GM23338 (cell line): ENCODE data around the gene LPAR4. TPM values are rescaled to one million over a fixed set of nuclear protein-coding genes. Genes with fewer than 3 reads are reported as not detected.

ENCODE experiments used
- ATAC-seq: fragments of 200-7000 bp; cut with Tn5 transposase; 3 replicates; pipeline ENCODE4 v1.9.1; 2020
- DNase-seq: peaks from one replicate; pipeline ENCODE4 v3.0.0-alpha.2; 2015; ENCODE audit warnings: low spot score
- H2AFZ ChIP-seq: fragments of 200-600 bp; sonication (generic); 2 replicates; pipeline ENCODE4 v1.8.0; 2016; ENCODE audit warnings: antibody characterized with exemption, mild to moderate bottlenecking, moderate library complexity
- H3F3A ChIP-seq: fragments of 200-600 bp; sonication (generic); replicated peaks from 2 replicates; pipeline ENCODE4 v1.8.0; 2017; ENCODE audit warnings: antibody characterized with exemption, mixed run types, low read depth
- H3K27ac ChIP-seq: fragments of 200-600 bp; sonication (generic); 2 replicates; pipeline ENCODE4 v1.6.1; 2016; ENCODE audit warnings: low read depth
- H3K27me3 ChIP-seq: fragments of 200-600 bp; sonication (generic); 2 replicates; pipeline ENCODE4 v1.8.0; 2016; ENCODE audit warnings: mild to moderate bottlenecking, mixed run types, moderate library complexity; ENCODE audit not compliant: insufficient read depth
- H3K36me3 ChIP-seq: fragments of 200-600 bp; sonication (generic); 2 replicates; pipeline ENCODE4 v1.8.0; 2016; ENCODE audit warnings: mild to moderate bottlenecking; ENCODE audit not compliant: insufficient read depth
- H3K4me1 ChIP-seq: fragments of 200-600 bp; sonication (generic); 2 replicates; pipeline ENCODE4 v1.8.0; 2016; ENCODE audit warnings: mild to moderate bottlenecking, moderate library complexity; ENCODE audit not compliant: insufficient read depth
- H3K4me2 ChIP-seq: fragments of 200-600 bp; sonication (generic); 2 replicates; pipeline ENCODE4 v1.7.1; 2017; ENCODE audit warnings: mixed run types
- H3K4me3 ChIP-seq: fragments of 200-600 bp; sonication (generic); 2 replicates; pipeline ENCODE4 v1.6.1; 2016; ENCODE audit warnings: mixed run types
- H3K79me2 ChIP-seq: fragments of 200-600 bp; sonication (generic); replicated peaks from 2 replicates; pipeline ENCODE4 v1.8.0; 2017; ENCODE audit warnings: mild to moderate bottlenecking; ENCODE audit not compliant: insufficient read depth
- H3K9me2 ChIP-seq: fragments of 200-600 bp; sonication (generic); 2 replicates; pipeline ENCODE4 v1.8.0; 2017; ENCODE audit not compliant: insufficient read depth
- H4K20me1 ChIP-seq: fragments of 200-600 bp; sonication (generic); replicated peaks from 2 replicates; pipeline ENCODE4 v1.8.0; 2017; ENCODE audit warnings: mild to moderate bottlenecking; ENCODE audit not compliant: insufficient read depth
- H3K27ac Mint-ChIP-seq: 2 replicates; pipeline ENCODE4 v1.8.0; 2020; ENCODE audit warnings: inconsistent platforms, mild to moderate bottlenecking, moderate library complexity, mixed read lengths
- H3K27me3 Mint-ChIP-seq: 3 replicates; pipeline ENCODE4 v1.8.0; 2022; ENCODE audit warnings: low read depth, mild to moderate bottlenecking, moderate library complexity, mixed read lengths, inconsistent platforms; ENCODE audit not compliant: insufficient read depth, poor library complexity
- H3K36me3 Mint-ChIP-seq: 3 replicates; pipeline ENCODE4 v1.8.0; 2021; ENCODE audit warnings: low read depth, mild to moderate bottlenecking, inconsistent platforms, moderate library complexity, mixed read lengths
- H3K4me1 Mint-ChIP-seq: 3 replicates; pipeline ENCODE4 v1.8.0; 2020; ENCODE audit warnings: mild to moderate bottlenecking, inconsistent platforms, mixed read lengths
- H3K4me3 Mint-ChIP-seq: 3 replicates; pipeline ENCODE4 v1.8.0; 2021; ENCODE audit warnings: moderate library complexity, mild to moderate bottlenecking, inconsistent platforms, mixed read lengths
- H3K9me3 Mint-ChIP-seq: 3 replicates; pipeline ENCODE4 v1.8.0; 2020; ENCODE audit warnings: moderate library complexity, mild to moderate bottlenecking, inconsistent platforms, mixed read lengths
- CREB1 ChIP-seq: fragments of 250-450 bp; sonication (Bioruptor Pico); IDR thresholded peaks from 2 replicates; pipeline ENCODE4 v1.5.0; 2020; ENCODE audit warnings: low read depth, mild to moderate bottlenecking, moderate library complexity
- ETS1 ChIP-seq: IDR thresholded peaks from 2 replicates; pipeline ENCODE4 v1.6.1; 2016; ENCODE audit warnings: antibody characterized with exemption
- EZH2 ChIP-seq: fragments of 200-600 bp; sonication (generic); IDR thresholded peaks from one replicate; pipeline ENCODE4 v1.8.0; 2017; ENCODE audit warnings: antibody characterized with exemption, mild to moderate bottlenecking, low read depth; ENCODE audit not compliant: unreplicated experiment
- EZH2phosphoT487 ChIP-seq: fragments of 200-600 bp; sonication (generic); IDR thresholded peaks from one replicate; pipeline ENCODE4 v1.8.1; 2018; ENCODE audit warnings: antibody characterized with exemption; ENCODE audit not compliant: unreplicated experiment
- JUNB ChIP-seq: IDR thresholded peaks from one replicate; pipeline ENCODE4 v1.6.1; 2016; ENCODE audit warnings: antibody characterized with exemption; ENCODE audit not compliant: unreplicated experiment
- NANOG ChIP-seq: IDR thresholded peaks from 2 replicates; pipeline ENCODE4 v1.6.1; 2016; ENCODE audit warnings: antibody characterized with exemption, borderline replicate concordance
- POLR2AphosphoS5 ChIP-seq: IDR thresholded peaks from 2 replicates; pipeline ENCODE4 v1.6.1; 2016; ENCODE audit warnings: antibody characterized with exemption, low read depth
- STAT1 ChIP-seq: IDR thresholded peaks from one replicate; pipeline ENCODE4 v1.6.1; 2016; ENCODE audit warnings: antibody characterized with exemption; ENCODE audit not compliant: unreplicated experiment
- ZNF114 ChIP-seq: fragments of 250-450 bp; sonication (Bioruptor Pico); IDR thresholded peaks from 2 replicates; pipeline ENCODE4 v1.5.0; 2020; ENCODE audit warnings: mild to moderate bottlenecking, moderate library complexity
- ZNF331 ChIP-seq: fragments of 250-450 bp; sonication (Bioruptor Pico); IDR thresholded peaks from 2 replicates; pipeline ENCODE4 v1.5.0; 2020; ENCODE audit warnings: low read depth, mild to moderate bottlenecking, moderate library complexity
- long read RNA-seq: library from polyadenylated mRNA; unstranded; transcript quantifications from one replicate; pipeline ENCODE4 v2.0.0, GENCODE V29; 2020; ENCODE audit not compliant: unreplicated experiment
- polyA plus RNA-seq: library from polyadenylated mRNA; unstranded; fragments of >200 nt; fragmentation: Nextera tagmentation; extraction: Ambion mirVana; gene quantifications from 2 replicates; pipeline ENCODE4 v1.2.1, GENCODE V29; 2016
- total RNA-seq: library from RNA; depleted of rRNA; stranded (reverse); fragments of >200 nt; shearing (Covaris generic); gene quantifications from 2 replicates; pipeline ENCODE4 v1.2.3, GENCODE V29; 2014; rRNA removed
- TF ChIP-seq, protein P1 (sequence below): IDR thresholded peaks from one replicate; pipeline ENCODE4 v1.6.1; 2018; ENCODE audit warnings: antibody characterized with exemption; ENCODE audit not compliant: unreplicated experiment
- TF ChIP-seq, protein P2 (sequence below): fragments of 250-450 bp; sonication (Bioruptor Pico); IDR thresholded peaks from 2 replicates; pipeline ENCODE4 v1.5.0; 2020; ENCODE audit warnings: mild to moderate bottlenecking, moderate library complexity
- TF ChIP-seq, protein P3 (sequence below), 2 experiments: fragments of 200-600 bp in 1 of 2; sonication (generic) in 1 of 2; conservative IDR thresholded peaks; 2 replicates each; pipeline versions ENCODE4 v1.5.1 to v1.6.1; 2016 to 2017; ENCODE audit warnings: antibody characterized with exemption in 2 of 2, low read depth in 2 of 2, mild to moderate bottlenecking in 2 of 2, moderate library complexity in 1 of 2

Gene LPAR4
- total RNA-seq (14.2 and 14.9 TPM in 2 replicates), polyA plus RNA-seq (13.0 and 14.1 TPM in 2 replicates)
- long read RNA-seq, partial matches to known transcripts = 5 of 7 reads
- long read RNA-seq, other reads (novel, unspliced or antisense) = 2 of 7 reads

GRCh38 chrX:78747489-78747888, at the start of gene LPAR4:
Gene LPAR4, plus strand, starts transcription at chrX:78747720. Its CDS starts 7,150 bp downstream, at chrX:78754870.
- peak within 1 kb of the TSS; percentile 81 for H3K4me2 ChIP-seq
- no peaks in the 10 kb centered on the region for H3K9me2 ChIP-seq
- DNase-seq (peak; percentile 72), ATAC-seq (peak; percentile 92)
- no peaks in the 10 kb centered on the region for H3K36me3 ChIP-seq
- H3K4me1 ChIP-seq = peaks cover 30% of the 10 kb centered on the region
- Mint-ChIP-seq H3K9me3 (no peaks in the 10 kb centered on the region), H3K36me3 (no peaks in the 10 kb centered on the region; the same call in 2 of the 3 replicates), H3K27ac (peak within 1 kb of the TSS; percentile 94), H3K27me3 (peaks cover 3% of the 10 kb centered on the region), H3K4me1 (peaks cover 29% of the 10 kb centered on the region), H3K4me3 (peak within 1 kb of the TSS; percentile 75)
- H3K79me2 ChIP-seq = peaks cover 13% of the 10 kb centered on the region; the same call in 1 of the 2 replicates
- no peaks in the 10 kb centered on the region for H3K27me3 ChIP-seq
- no peaks in the 10 kb centered on the region for H4K20me1 ChIP-seq
- H3K27ac ChIP-seq = peak within 1 kb of the TSS; percentile 95
- no peaks in the 10 kb centered on the region for H3F3A ChIP-seq
- H2AFZ ChIP-seq = peak within 1 kb of the TSS; percentile 8; the same call in 1 of the 2 replicates
- H3K4me3 ChIP-seq = peak within 1 kb of the TSS; percentile 53
- TF ChIP-seq POLR2AphosphoS5 (no peak), CREB1 (CRISPR knock-in tag) (no peak), EZH2phosphoT487 (no peak), JUNB (no peak), ETS1 (no peak), NANOG (no peak), EZH2 (no peak), ZNF331 (CRISPR knock-in tag) (no peak), STAT1 (no peak), ZNF114 (CRISPR knock-in tag) (no peak)
- TF ChIP-seq, protein P1, sequence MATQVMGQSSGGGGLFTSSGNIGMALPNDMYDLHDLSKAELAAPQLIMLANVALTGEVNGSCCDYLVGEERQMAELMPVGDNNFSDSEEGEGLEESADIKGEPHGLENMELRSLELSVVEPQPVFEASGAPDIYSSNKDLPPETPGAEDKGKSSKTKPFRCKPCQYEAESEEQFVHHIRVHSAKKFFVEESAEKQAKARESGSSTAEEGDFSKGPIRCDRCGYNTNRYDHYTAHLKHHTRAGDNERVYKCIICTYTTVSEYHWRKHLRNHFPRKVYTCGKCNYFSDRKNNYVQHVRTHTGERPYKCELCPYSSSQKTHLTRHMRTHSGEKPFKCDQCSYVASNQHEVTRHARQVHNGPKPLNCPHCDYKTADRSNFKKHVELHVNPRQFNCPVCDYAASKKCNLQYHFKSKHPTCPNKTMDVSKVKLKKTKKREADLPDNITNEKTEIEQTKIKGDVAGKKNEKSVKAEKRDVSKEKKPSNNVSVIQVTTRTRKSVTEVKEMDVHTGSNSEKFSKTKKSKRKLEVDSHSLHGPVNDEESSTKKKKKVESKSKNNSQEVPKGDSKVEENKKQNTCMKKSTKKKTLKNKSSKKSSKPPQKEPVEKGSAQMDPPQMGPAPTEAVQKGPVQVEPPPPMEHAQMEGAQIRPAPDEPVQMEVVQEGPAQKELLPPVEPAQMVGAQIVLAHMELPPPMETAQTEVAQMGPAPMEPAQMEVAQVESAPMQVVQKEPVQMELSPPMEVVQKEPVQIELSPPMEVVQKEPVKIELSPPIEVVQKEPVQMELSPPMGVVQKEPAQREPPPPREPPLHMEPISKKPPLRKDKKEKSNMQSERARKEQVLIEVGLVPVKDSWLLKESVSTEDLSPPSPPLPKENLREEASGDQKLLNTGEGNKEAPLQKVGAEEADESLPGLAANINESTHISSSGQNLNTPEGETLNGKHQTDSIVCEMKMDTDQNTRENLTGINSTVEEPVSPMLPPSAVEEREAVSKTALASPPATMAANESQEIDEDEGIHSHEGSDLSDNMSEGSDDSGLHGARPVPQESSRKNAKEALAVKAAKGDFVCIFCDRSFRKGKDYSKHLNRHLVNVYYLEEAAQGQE = no peak
- TF ChIP-seq, protein P2, sequence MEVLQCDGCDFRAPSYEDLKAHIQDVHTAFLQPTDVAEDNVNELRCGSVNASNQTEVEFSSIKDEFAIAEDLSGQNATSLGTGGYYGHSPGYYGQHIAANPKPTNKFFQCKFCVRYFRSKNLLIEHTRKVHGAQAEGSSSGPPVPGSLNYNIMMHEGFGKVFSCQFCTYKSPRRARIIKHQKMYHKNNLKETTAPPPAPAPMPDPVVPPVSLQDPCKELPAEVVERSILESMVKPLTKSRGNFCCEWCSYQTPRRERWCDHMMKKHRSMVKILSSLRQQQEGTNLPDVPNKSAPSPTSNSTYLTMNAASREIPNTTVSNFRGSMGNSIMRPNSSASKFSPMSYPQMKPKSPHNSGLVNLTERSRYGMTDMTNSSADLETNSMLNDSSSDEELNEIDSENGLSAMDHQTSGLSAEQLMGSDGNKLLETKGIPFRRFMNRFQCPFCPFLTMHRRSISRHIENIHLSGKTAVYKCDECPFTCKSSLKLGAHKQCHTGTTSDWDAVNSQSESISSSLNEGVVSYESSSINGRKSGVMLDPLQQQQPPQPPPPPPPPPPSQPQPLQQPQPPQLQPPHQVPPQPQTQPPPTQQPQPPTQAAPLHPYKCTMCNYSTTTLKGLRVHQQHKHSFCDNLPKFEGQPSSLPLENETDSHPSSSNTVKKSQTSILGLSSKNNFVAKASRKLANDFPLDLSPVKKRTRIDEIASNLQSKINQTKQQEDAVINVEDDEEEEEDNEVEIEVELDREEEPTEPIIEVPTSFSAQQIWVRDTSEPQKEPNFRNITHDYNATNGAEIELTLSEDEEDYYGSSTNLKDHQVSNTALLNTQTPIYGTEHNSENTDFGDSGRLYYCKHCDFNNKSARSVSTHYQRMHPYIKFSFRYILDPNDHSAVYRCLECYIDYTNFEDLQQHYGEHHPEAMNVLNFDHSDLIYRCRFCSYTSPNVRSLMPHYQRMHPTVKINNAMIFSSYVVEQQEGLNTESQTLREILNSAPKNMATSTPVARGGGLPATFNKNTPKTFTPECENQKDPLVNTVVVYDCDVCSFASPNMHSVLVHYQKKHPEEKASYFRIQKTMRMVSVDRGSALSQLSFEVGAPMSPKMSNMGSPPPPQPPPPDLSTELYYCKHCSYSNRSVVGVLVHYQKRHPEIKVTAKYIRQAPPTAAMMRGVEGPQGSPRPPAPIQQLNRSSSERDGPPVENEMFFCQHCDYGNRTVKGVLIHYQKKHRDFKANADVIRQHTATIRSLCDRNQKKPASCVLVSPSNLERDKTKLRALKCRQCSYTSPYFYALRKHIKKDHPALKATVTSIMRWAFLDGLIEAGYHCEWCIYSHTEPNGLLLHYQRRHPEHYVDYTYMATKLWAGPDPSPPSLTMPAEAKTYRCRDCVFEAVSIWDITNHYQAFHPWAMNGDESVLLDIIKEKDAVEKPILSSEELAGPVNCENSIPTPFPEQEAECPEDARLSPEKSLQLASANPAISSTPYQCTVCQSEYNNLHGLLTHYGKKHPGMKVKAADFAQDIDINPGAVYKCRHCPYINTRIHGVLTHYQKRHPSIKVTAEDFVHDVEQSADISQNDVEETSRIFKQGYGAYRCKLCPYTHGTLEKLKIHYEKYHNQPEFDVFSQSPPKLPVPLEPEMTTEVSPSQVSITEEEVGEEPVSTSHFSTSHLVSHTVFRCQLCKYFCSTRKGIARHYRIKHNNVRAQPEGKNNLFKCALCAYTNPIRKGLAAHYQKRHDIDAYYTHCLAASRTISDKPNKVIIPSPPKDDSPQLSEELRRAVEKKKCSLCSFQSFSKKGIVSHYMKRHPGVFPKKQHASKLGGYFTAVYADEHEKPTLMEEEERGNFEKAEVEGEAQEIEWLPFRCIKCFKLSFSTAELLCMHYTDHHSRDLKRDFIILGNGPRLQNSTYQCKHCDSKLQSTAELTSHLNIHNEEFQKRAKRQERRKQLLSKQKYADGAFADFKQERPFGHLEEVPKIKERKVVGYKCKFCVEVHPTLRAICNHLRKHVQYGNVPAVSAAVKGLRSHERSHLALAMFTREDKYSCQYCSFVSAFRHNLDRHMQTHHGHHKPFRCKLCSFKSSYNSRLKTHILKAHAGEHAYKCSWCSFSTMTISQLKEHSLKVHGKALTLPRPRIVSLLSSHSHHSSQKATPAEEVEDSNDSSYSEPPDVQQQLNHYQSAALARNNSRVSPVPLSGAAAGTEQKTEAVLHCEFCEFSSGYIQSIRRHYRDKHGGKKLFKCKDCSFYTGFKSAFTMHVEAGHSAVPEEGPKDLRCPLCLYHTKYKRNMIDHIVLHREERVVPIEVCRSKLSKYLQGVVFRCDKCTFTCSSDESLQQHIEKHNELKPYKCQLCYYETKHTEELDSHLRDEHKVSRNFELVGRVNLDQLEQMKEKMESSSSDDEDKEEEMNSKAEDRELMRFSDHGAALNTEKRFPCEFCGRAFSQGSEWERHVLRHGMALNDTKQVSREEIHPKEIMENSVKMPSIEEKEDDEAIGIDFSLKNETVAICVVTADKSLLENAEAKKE = no peak
- TF ChIP-seq, protein P3, sequence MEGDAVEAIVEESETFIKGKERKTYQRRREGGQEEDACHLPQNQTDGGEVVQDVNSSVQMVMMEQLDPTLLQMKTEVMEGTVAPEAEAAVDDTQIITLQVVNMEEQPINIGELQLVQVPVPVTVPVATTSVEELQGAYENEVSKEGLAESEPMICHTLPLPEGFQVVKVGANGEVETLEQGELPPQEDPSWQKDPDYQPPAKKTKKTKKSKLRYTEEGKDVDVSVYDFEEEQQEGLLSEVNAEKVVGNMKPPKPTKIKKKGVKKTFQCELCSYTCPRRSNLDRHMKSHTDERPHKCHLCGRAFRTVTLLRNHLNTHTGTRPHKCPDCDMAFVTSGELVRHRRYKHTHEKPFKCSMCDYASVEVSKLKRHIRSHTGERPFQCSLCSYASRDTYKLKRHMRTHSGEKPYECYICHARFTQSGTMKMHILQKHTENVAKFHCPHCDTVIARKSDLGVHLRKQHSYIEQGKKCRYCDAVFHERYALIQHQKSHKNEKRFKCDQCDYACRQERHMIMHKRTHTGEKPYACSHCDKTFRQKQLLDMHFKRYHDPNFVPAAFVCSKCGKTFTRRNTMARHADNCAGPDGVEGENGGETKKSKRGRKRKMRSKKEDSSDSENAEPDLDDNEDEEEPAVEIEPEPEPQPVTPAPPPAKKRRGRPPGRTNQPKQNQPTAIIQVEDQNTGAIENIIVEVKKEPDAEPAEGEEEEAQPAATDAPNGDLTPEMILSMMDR (conservative IDR thresholded peaks at IDR 0.05; ENCODE audit: low read depth in 2 of 2) = no peak
